GM12878 (cell line): ENCODE results near the gene VAV2. TPM values are rescaled to one million over a fixed set of nuclear protein-coding genes. Genes with fewer than 3 reads are reported as not detected.

Experiments used
- ATAC-seq: fragments of 200-7000 bp; cut with Tn5 transposase; 3 replicates; pipeline ENCODE4 v1.9.1; 2020; ENCODE audit warnings: mild to moderate bottlenecking, moderate library complexity
- BruUV-seq: library from RNA; stranded (reverse); fragments of 400-500 nt; replicated peaks from 2 replicates; lab custom pipeline; 2021; lab: Mats Ljungman, UMichigan
- CTCF ChIA-PET: fragments of 300-600 bp; sonication (Branson Sonifier 250); formaldehyde crosslinking; extraction: SDS; loops from one replicate; lab custom pipeline; 2021; ENCODE audit warnings: inconsistent platforms; lab: Yijun Ruan, JAX
- POLR2A ChIA-PET: fragments of 350-600 bp; formaldehyde crosslinking; extraction: SDS; loops from one replicate; lab custom pipeline; 2021; ENCODE audit warnings: inconsistent platforms; lab: Charles Lee
- RAD21 ChIA-PET: fragments of 300-600 bp; sonication (Branson Sonifier 250); formaldehyde crosslinking; loops from one replicate; lab custom pipeline; 2023; ENCODE audit warnings: antibody characterized with exemption; ENCODE audit not compliant: unreplicated experiment; lab: Charles Lee
- SMC1A ChIA-PET: fragments of 300-600 bp; sonication (Branson Sonifier 250); formaldehyde crosslinking; loops from one replicate; lab custom pipeline; 2023; ENCODE audit not compliant: unreplicated experiment, uncharacterized antibody; lab: Charles Lee
- DNase-seq: peaks from one replicate; pipeline ENCODE4 v3.0.0-alpha.2; 2011; ENCODE audit warnings: low read depth, low spot score
- FAIRE-seq: peaks from 3 replicates; lab custom pipeline; 2011; peaks lifted over from hg19 to GRCh38; lab: Jason Lieb, UNC
- H2AFZ ChIP-seq: 2 replicates; pipeline ENCODE4 v1.6.0; 2011; ENCODE audit warnings: low read depth, low read length, control low read depth; ENCODE audit not compliant: control insufficient read depth
- H3K27ac ChIP-seq: 2 replicates; pipeline ENCODE4 v1.5.1; 2011; ENCODE audit warnings: control low read depth; ENCODE audit not compliant: control insufficient read depth, insufficient read depth
- H3K27me3 ChIP-seq, 2 experiments: replicated peaks in 1 of 2; 2 replicates each; pipeline versions ENCODE4 v1.6.0 to v1.6.1; 2011; ENCODE audit warnings: low read length in 1 of 2; ENCODE audit not compliant: control insufficient read depth in 2 of 2, insufficient read depth in 2 of 2
- H3K36me3 ChIP-seq, 2 experiments: 2 replicates each; pipeline ENCODE4 v1.5.1; 2011; ENCODE audit warnings: low read length in 1 of 2; ENCODE audit not compliant: control insufficient read depth in 2 of 2, insufficient read depth in 2 of 2
- H3K4me1 ChIP-seq: 2 replicates; pipeline ENCODE4 v1.6.1; 2011; ENCODE audit warnings: mild to moderate bottlenecking, low read length, moderate library complexity, mixed read lengths; ENCODE audit not compliant: control insufficient read depth, insufficient read depth
- H3K4me2 ChIP-seq: 2 replicates; pipeline ENCODE4 v1.6.0; 2011; ENCODE audit warnings: control low read depth; ENCODE audit not compliant: control insufficient read depth, insufficient read depth
- H3K4me3 ChIP-seq: fragments of 200-600 bp; sonication (generic); 2 replicates; pipeline ENCODE4 v1.5.1; 2016
- H3K79me2 ChIP-seq: 2 replicates; pipeline ENCODE4 v1.6.0; 2011; ENCODE audit warnings: low read length; ENCODE audit not compliant: control insufficient read depth, insufficient read depth
- H3K9ac ChIP-seq: 2 replicates; pipeline ENCODE4 v1.8.0; 2011; ENCODE audit warnings: low read length, control low read depth, mixed read lengths; ENCODE audit not compliant: control insufficient read depth, insufficient read depth
- H3K9me3 ChIP-seq: replicated peaks from 3 replicates; pipeline ENCODE4 v1.5.1; 2011; ENCODE audit warnings: mild to moderate bottlenecking, low read length; ENCODE audit not compliant: control insufficient read depth, insufficient read depth
- H4K20me1 ChIP-seq: 2 replicates; pipeline ENCODE4 v1.6.0; 2011; ENCODE audit not compliant: control insufficient read depth, insufficient read depth
- CTCF ChIP-seq, 3 experiments: IDR thresholded peaks in 2 of 3; conservative IDR thresholded peaks in 1 of 3; 2 replicates each; pipeline ENCODE4 v1.5.1; 2011; ENCODE audit warnings: low read depth in 3 of 3, low read length in 3 of 3, mild to moderate bottlenecking in 3 of 3, control low read depth in 2 of 3, moderate library complexity in 2 of 3, inconsistent platforms in 1 of 3, mixed read lengths in 1 of 3; ENCODE audit not compliant: control insufficient read depth in 2 of 3, insufficient read depth in 1 of 3; ENCODE audit errors: extremely low read depth in 1 of 3
- NR2F1 ChIP-seq: fragments of 450-650 bp; conservative IDR thresholded peaks from 2 replicates; pipeline ENCODE4 v1.6.1; 2017; ENCODE audit warnings: mild to moderate bottlenecking
- RAD21 ChIP-seq: IDR thresholded peaks from 2 replicates; pipeline ENCODE4 v1.6.1; 2011; ENCODE audit warnings: mild to moderate bottlenecking, low read depth, low read length, moderate library complexity; ENCODE audit not compliant: insufficient read depth
- SMC3 ChIP-seq: IDR thresholded peaks from 2 replicates; pipeline ENCODE4 v1.6.1; 2011; ENCODE audit warnings: low read length, improper control_type of control experiment, borderline replicate concordance
- WGBS: methylation state at CpG from one replicate; pipeline ENCODE4 v1.1.6; 2016; ENCODE audit warnings: low lambda C conversion rate; ENCODE audit not compliant: insufficient replicate concordance, insufficient coverage; ENCODE audit errors: missing lambda C conversion rate; 5-methylcytosine and 5-hydroxymethylcytosine counted together
- in situ Hi-C: fragments of 300-500 bp; cut with MboI; formaldehyde crosslinking; loops from 9 replicates; pipeline ENCODE4 v1.14.3; 2018; ENCODE audit warnings: mixed read lengths
- intact Hi-C: fragments of 100-400 bp; cut with micrococcal nuclease; formaldehyde crosslinking; loops from one replicate; pipeline ENCODE4 v1.14.2; 2022; ENCODE audit not compliant: unreplicated experiment
- polyA plus RNA-seq, 11 experiments: library from polyadenylated mRNA; depleted of rRNA in 4 of 11; unstranded in 6 of 11; stranded (reverse) in 5 of 11; fragments of >200 nt; fragmentation: Nextera tagmentation in 4 of 11; fragmentation: Illumina TruSeq in 1 of 11; extraction: Ambion mirVana in 4 of 11; extraction: Trizol in 1 of 11; gene quantifications; 1 replicate in 1 of 11; 2 replicates in 10 of 11; pipeline versions ENCODE4 v1.2.1 to v1.2.3, GENCODE V29; 2011 to 2016; ENCODE audit warnings: inconsistent platforms in 2 of 11, missing spikeins in 2 of 11, low read depth in 1 of 11
- total RNA-seq, 4 experiments: library from RNA; depleted of rRNA in 3 of 4; stranded (reverse); fragments of >200 nt in 3 of 4; fragmentation: Illumina TruSeq in 1 of 4; extraction: Trizol in 1 of 4; gene quantifications; 2 replicates each; pipeline versions ENCODE4 v1.2.1 to v1.2.3, GENCODE V29; 2013 to 2021

Gene VAV2
- total and polyA plus RNA-seq, 10 of the 15 experiments (the other 5 are each of a cell fraction or from before 2014, with no cell fraction given) = 0.13 to 43.9 (median 16.9) TPM

DNA sequence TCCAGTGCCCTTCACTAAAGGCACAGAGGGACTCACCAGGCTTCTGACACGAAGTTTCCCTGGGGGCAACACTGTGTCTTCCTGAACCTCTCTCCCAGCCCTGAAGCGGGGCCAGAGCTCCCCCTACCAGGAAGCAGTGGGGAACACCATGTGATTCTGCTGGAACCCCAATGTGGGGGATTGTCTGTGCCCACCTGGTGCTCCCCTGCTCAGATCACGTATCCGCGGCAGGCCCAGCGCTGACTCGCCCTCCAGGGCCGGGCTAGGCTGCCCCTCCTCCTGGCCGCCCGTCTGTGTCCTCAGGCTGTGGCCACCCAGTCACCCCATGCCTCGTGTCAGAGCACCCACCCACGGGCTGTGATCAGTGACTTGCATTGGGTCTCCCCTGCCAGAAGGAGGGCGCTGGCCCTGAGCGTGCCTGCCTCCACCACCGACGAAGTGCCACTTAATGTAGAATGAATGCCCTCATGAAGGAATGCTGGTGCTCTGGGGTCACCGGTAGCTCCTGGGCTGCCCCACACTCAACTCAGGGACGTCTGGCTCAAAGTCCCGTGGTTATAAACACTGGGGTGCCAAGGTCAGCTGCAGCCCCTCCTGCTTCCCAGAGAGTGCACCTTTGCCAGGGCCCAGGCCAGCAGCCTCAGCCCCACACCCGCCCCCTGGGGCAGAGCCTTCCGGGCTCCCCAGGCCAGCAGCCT lies 276.1 kb downstream of the VAV2 start:
- 38% methylated on average over 20 of the region's 21 CpGs for WGBS
- DNase-seq = no peak
- ChIA-PET CTCF (interaction anchor here (1.1 kb wide), 1 partner anchor 9 kb away, joined by 3 read pairs; no protein-coding TSS in a partner anchor), POLR2A (no interaction called here), RAD21 (no interaction called here), SMC1A (no interaction called here)
- Histone ChIP-seq H4K20me1 (no peaks in the 10 kb centered on the region), H3K4me3 (no peak overlapping the region), H3K9me3 (no peaks in the 10 kb centered on the region; the same call in 2 of the 3 replicates), H3K27ac (no peak overlapping the region), H3K36me3 (no peaks in the 10 kb centered on the region), H3K4me2 (no peak overlapping the region), H3K9ac (no peak overlapping the region), H2AFZ (no peak overlapping the region), H3K27me3 (peaks cover 0 to 1% of the 10 kb centered on the region in 2 experiments; a peak in 3 of 4 replicates), H3K4me1 (no peaks in the 10 kb centered on the region), H3K79me2 (no peaks in the 10 kb centered on the region)
- in situ Hi-C loops (no loop called here), intact Hi-C loops (no loop called here)
- no peak for FAIRE-seq
- peak; percentile 27; the same call in 1 of the 3 replicates for ATAC-seq
- TF ChIP-seq NR2F1 (no peak), CTCF (IDR thresholded peaks at IDR 0.05 in 2 of 3, conservative IDR thresholded peaks at IDR 0.05 in 1 of 3; ENCODE audit: control insufficient read depth in 2 of 3, extremely low read depth in 1 of 3, insufficient read depth in 1 of 3, low read depth in 3 of 3, low read length in 3 of 3) (peak; percentile 33 to 35 (median 34); a peak in 5 of 6 replicates), RAD21 (peak; percentile 52), SMC3 (peak; percentile 34; the same call in 1 of the 2 replicates)
- no TSS peak for BruUV-seq
